Activated CD4-positive, alpha-beta T cell treated with anti-CD3 and anti-CD28 coated beads for 1 hour (primary cell): ENCODE measurements around the gene SLC22A1.
"Not testable (repeated sequence)": the region's sequence is repeated elsewhere in the genome, so short reads cannot be mapped to it uniquely, and the experiment has no call there.

Experiments
- DNase-seq: peaks from one replicate; pipeline ENCODE4 v3.0.0-alpha.2; 2020

SLC22A1 gene

GRCh38 chr6:160121558-160121957 lies at the start of gene SLC22A1:
Gene SLC22A1 (plus strand): TSS chr6:160121815. CDS start chr6:160121936, 121 bp downstream.
- no peak for DNase-seq

GRCh38 chr6:160073272-160073671 lies 48.3 kb upstream of the SLC22A1 start:
- DNase-seq = no peak

GRCh38 chr6:160076009-160076408 lies 45.6 kb upstream of the SLC22A1 start:
- no peak for DNase-seq

GRCh38 chr6:160077024-160077423 lies 44.6 kb upstream of the SLC22A1 start:
- DNase-seq = no peak

GRCh38 chr6:160077526-160077925 lies 44.1 kb upstream of the SLC22A1 start:
- no peak for DNase-seq

- no peak for DNase-seq
Measured at GRCh38 chr6:160078883-160079685, 42.5 kb upstream of the SLC22A1 start.

GRCh38 chr6:160079686-160080043 lies 42.0 kb upstream of the SLC22A1 start:
- DNase-seq = no peak

GRCh38 chr6:160080097-160080496 lies 41.5 kb upstream of the SLC22A1 start:
- DNase-seq = no peak

GRCh38 chr6:160081398-160081797 lies 40.2 kb upstream of the SLC22A1 start:
- DNase-seq = no peak

GRCh38 chr6:160082627-160083026 lies 39.0 kb upstream of the SLC22A1 start:
- DNase-seq = no peak

- no peak for DNase-seq
Measured at GRCh38 chr6:160084198-160084776, 37.3 kb upstream of the SLC22A1 start.

GRCh38 chr6:160085226-160085625 lies 36.4 kb upstream of the SLC22A1 start:
- DNase-seq = no peak

- no peak for DNase-seq
Measured at GRCh38 chr6:160085713-160086505, 35.7 kb upstream of the SLC22A1 start.

- no peak for DNase-seq
Measured at GRCh38 chr6:160086754-160087153, 34.9 kb upstream of the SLC22A1 start.

- DNase-seq = no peak
Measured at GRCh38 chr6:160088069-160088783, 33.4 kb upstream of the SLC22A1 start.

- no peak for DNase-seq
Measured at GRCh38 chr6:160088784-160089533, 32.7 kb upstream of the SLC22A1 start.

GRCh38 chr6:160089534-160089897 lies 32.1 kb upstream of the SLC22A1 start:
- DNase-seq = no peak

- not testable (repeated sequence) for DNase-seq
Measured at GRCh38 chr6:160090442-160091239, 31.0 kb upstream of the SLC22A1 start.

GRCh38 chr6:160092176-160092575 lies 29.4 kb upstream of the SLC22A1 start:
- not testable (repeated sequence) for DNase-seq

GRCh38 chr6:160092602-160093001 lies 29.0 kb upstream of the SLC22A1 start:
- no peak for DNase-seq

GRCh38 chr6:160093061-160093460 lies 28.6 kb upstream of the SLC22A1 start:
- no peak for DNase-seq

GRCh38 chr6:160093946-160094345 lies 27.7 kb upstream of the SLC22A1 start:
- DNase-seq = no peak
